A549 (cell line): ENCODE data around the gene PMFBP1. TPM values are rescaled to one million over a fixed set of nuclear protein-coding genes. Genes with fewer than 3 reads are reported as not detected.

Source experiments
- ATAC-seq, 2 experiments: fragments of 200-7000 bp in 1 of 2; fragments of >200 bp in 1 of 2; cut with Nextera tagmentation in 1 of 2; cut with Tn5 transposase in 1 of 2; 3 replicates each; pipeline versions ENCODE4 v1.8.0 to v1.9.1; 2018 to 2020; ENCODE audit warnings: mild to moderate bottlenecking in 1 of 2, moderate library complexity in 1 of 2
- CTCF ChIA-PET: fragments of 300-600 bp; sonication (Branson Sonifier 250); formaldehyde crosslinking; extraction: SDS; loops from one replicate; lab custom pipeline; 2021; ENCODE audit warnings: antibody characterized with exemption, inconsistent platforms; lab: Yijun Ruan, JAX
- POLR2A ChIA-PET: fragments of 350-600 bp; formaldehyde crosslinking; extraction: SDS; loops from one replicate; lab custom pipeline; 2021; ENCODE audit warnings: antibody characterized with exemption, inconsistent platforms; lab: Yijun Ruan, JAX
- DNase-seq, 2 experiments: peaks; one replicate each; pipeline versions ENCODE4 v3.0.0 to v3.0.0-alpha.2; 2011 to 2016; ENCODE audit warnings: low read depth in 1 of 2, low spot score in 1 of 2
- FAIRE-seq: peaks from 2 replicates; lab custom pipeline; 2011; peaks lifted over from hg19 to GRCh38; lab: Jason Lieb, UNC
- H3K27ac ChIP-seq, 2 experiments: fragments of >200 bp; sonication (Bioruptor Twin); formaldehyde crosslinking; 3 replicates each; pipeline ENCODE4 v1.5.1; 2016 to 2017
- H3K4me1 ChIP-seq: fragments of >200 bp; sonication (Bioruptor Twin); formaldehyde crosslinking; 3 replicates; pipeline ENCODE4 v1.6.1; 2016
- H3K4me2 ChIP-seq: fragments of >200 bp; sonication (Bioruptor Twin); formaldehyde crosslinking; 3 replicates; pipeline ENCODE4 v1.6.1; 2016
- H3K4me3 ChIP-seq: fragments of >200 bp; sonication (Bioruptor Twin); formaldehyde crosslinking; 3 replicates; pipeline ENCODE4 v1.5.1; 2016
- H3K9me3 ChIP-seq: fragments of >200 bp; sonication (Bioruptor Twin); formaldehyde crosslinking; 3 replicates; pipeline ENCODE4 v1.6.1; 2016
- CBX2 ChIP-seq: fragments of 200-600 bp; sonication (generic); IDR thresholded peaks from 2 replicates; pipeline ENCODE4 v1.6.1; 2016; ENCODE audit warnings: low read depth, mild to moderate bottlenecking, borderline replicate concordance
- CEBPB ChIP-seq, 2 experiments: fragments of >200 bp in 1 of 2; sonication (Bioruptor Twin) in 1 of 2; formaldehyde crosslinking in 1 of 2; IDR thresholded peaks; 2 replicates each; pipeline ENCODE4 v1.6.1; 2012 to 2016
- CHD4 ChIP-seq: fragments of 200-600 bp; sonication (generic); IDR thresholded peaks from 2 replicates; pipeline ENCODE4 v1.6.1; 2016; ENCODE audit warnings: antibody characterized with exemption, mild to moderate bottlenecking, borderline replicate concordance
- EP300 ChIP-seq, 2 experiments: fragments of >200 bp; sonication (Bioruptor Twin); formaldehyde crosslinking; IDR thresholded peaks; 2 replicates in 1 of 2; 3 replicates in 1 of 2; pipeline ENCODE4 v1.6.1; 2016 to 2017
- FOSB ChIP-seq: fragments of 250-450 bp; sonication (Bioruptor Pico); IDR thresholded peaks from 2 replicates; pipeline ENCODE4 v1.5.0; 2020; ENCODE audit warnings: mild to moderate bottlenecking, moderate library complexity
- FOSL2 ChIP-seq, 2 experiments: fragments of 450-650 bp in 1 of 2; fragments of >200 bp in 1 of 2; sonication (Bioruptor Twin) in 1 of 2; formaldehyde crosslinking; IDR thresholded peaks; 2 replicates each; pipeline versions ENCODE4 v1.5.0 to v1.6.1; 2016 to 2020; ENCODE audit warnings: mild to moderate bottlenecking in 1 of 2, moderate library complexity in 1 of 2
- HOXA7 ChIP-seq: fragments of 250-450 bp; sonication (Bioruptor Pico); IDR thresholded peaks from 2 replicates; pipeline ENCODE4 v1.5.0; 2020; ENCODE audit warnings: mild to moderate bottlenecking, moderate library complexity
- HOXB13 ChIP-seq: fragments of 250-450 bp; sonication (Bioruptor Pico); IDR thresholded peaks from 2 replicates; pipeline ENCODE4 v1.5.0; 2020; ENCODE audit warnings: low read depth, mild to moderate bottlenecking, moderate library complexity
- HOXB5 ChIP-seq: fragments of 250-450 bp; sonication (Bioruptor Pico); IDR thresholded peaks from 2 replicates; pipeline ENCODE4 v1.5.0; 2020; ENCODE audit warnings: mild to moderate bottlenecking, moderate library complexity
- JUN ChIP-seq, 2 experiments: fragments of >200 bp; sonication (Bioruptor Twin); formaldehyde crosslinking; IDR thresholded peaks; 2 replicates in 1 of 2; 3 replicates in 1 of 2; pipeline ENCODE4 v1.6.1; 2016 to 2017
- JUNB ChIP-seq: fragments of >200 bp; sonication (Bioruptor Twin); formaldehyde crosslinking; IDR thresholded peaks from 2 replicates; pipeline ENCODE4 v1.6.1; 2016
- KDM1A ChIP-seq: fragments of 200-600 bp; sonication (generic); IDR thresholded peaks from 2 replicates; pipeline ENCODE4 v1.6.1; 2016; ENCODE audit warnings: low read depth, mild to moderate bottlenecking
- KDM5A ChIP-seq: fragments of 200-600 bp; sonication (generic); IDR thresholded peaks from 2 replicates; pipeline ENCODE4 v1.6.1; 2016; ENCODE audit warnings: antibody characterized with exemption, mild to moderate bottlenecking
- NFE2L2 ChIP-seq: fragments of 150-350 bp; conservative IDR thresholded peaks from 2 replicates; pipeline ENCODE4 v1.6.1; 2014; ENCODE audit warnings: low read length
- NPAS2 ChIP-seq: fragments of 250-450 bp; sonication (Bioruptor Pico); IDR thresholded peaks from 2 replicates; pipeline ENCODE4 v1.8.0; 2022; ENCODE audit warnings: mild to moderate bottlenecking, moderate library complexity, borderline replicate concordance
- PHF8 ChIP-seq: fragments of 200-600 bp; sonication (generic); IDR thresholded peaks from 2 replicates; pipeline ENCODE4 v1.6.1; 2016; ENCODE audit warnings: low read depth, mild to moderate bottlenecking, antibody characterized with exemption, moderate library complexity, borderline replicate concordance
- POLR2A ChIP-seq: IDR thresholded peaks from 2 replicates; pipeline ENCODE4 v1.6.1; 2012; ENCODE audit warnings: mild to moderate bottlenecking, low read length
- POLR2AphosphoS2 ChIP-seq: conservative IDR thresholded peaks from 2 replicates; pipeline ENCODE4 v1.6.1; 2012; ENCODE audit warnings: low read length, improper control_type of control experiment, inconsistent platforms
- RAD21 ChIP-seq, 2 experiments: fragments of >200 bp in 1 of 2; sonication (Bioruptor Twin) in 1 of 2; formaldehyde crosslinking in 1 of 2; IDR thresholded peaks in 1 of 2; conservative IDR thresholded peaks in 1 of 2; 2 replicates in 1 of 2; 3 replicates in 1 of 2; pipeline ENCODE4 v1.6.1; 2012 to 2018; ENCODE audit warnings: inconsistent platforms in 1 of 2
- RARB ChIP-seq: fragments of 250-450 bp; sonication (Bioruptor Pico); IDR thresholded peaks from 2 replicates; pipeline ENCODE4 v1.8.0; 2021; ENCODE audit warnings: mild to moderate bottlenecking, moderate library complexity
- ZSCAN20 ChIP-seq: fragments of 250-450 bp; sonication (Bioruptor Pico); IDR thresholded peaks from 2 replicates; pipeline ENCODE4 v1.8.0; 2022; ENCODE audit warnings: mild to moderate bottlenecking, moderate library complexity
- WGBS: methylation state at CpG from one replicate; pipeline ENCODE4 v1.1.6; 2017; ENCODE audit errors: missing lambda C conversion rate; 5-methylcytosine and 5-hydroxymethylcytosine counted together
- polyA plus RNA-seq, 4 experiments: library from polyadenylated mRNA; depleted of rRNA in 3 of 4; stranded (reverse); fragments of >200 nt; fragmentation: RNase III in 1 of 4; extraction: RNeasy Plus Mini Kit Qiagen cat#74134 plus additional on column Dnase treatment in 1 of 4; gene quantifications; 2 replicates in 3 of 4; 3 replicates in 1 of 4; pipeline ENCODE4 v1.2.3, GENCODE V29; 2011 to 2017
- TF ChIP-seq, protein P1 (sequence below): fragments of >200 bp; sonication (Bioruptor Twin); formaldehyde crosslinking; IDR thresholded peaks from 3 replicates; pipeline ENCODE4 v1.5.1; 2016
- TF ChIP-seq, protein P2 (sequence below): fragments of 200-600 bp; sonication (generic); IDR thresholded peaks from 2 replicates; pipeline ENCODE4 v1.6.1; 2016; ENCODE audit warnings: antibody characterized with exemption, mild to moderate bottlenecking, moderate library complexity
- TF ChIP-seq, protein P3 (sequence below): fragments of 250-450 bp; sonication (Bioruptor Pico); IDR thresholded peaks from 2 replicates; pipeline ENCODE4 v1.5.0; 2020; ENCODE audit warnings: low read depth, mild to moderate bottlenecking, moderate library complexity
- TF ChIP-seq, protein P4 (sequence below): fragments of >200 bp; sonication (Bioruptor Twin); formaldehyde crosslinking; IDR thresholded peaks from 3 replicates; pipeline ENCODE4 v1.6.1; 2016

The PMFBP1 gene
- polyA plus RNA-seq, 2 of the 4 experiments (the other 2 are of a cell fraction): 0.05 to 0.22 TPM

DNA sequence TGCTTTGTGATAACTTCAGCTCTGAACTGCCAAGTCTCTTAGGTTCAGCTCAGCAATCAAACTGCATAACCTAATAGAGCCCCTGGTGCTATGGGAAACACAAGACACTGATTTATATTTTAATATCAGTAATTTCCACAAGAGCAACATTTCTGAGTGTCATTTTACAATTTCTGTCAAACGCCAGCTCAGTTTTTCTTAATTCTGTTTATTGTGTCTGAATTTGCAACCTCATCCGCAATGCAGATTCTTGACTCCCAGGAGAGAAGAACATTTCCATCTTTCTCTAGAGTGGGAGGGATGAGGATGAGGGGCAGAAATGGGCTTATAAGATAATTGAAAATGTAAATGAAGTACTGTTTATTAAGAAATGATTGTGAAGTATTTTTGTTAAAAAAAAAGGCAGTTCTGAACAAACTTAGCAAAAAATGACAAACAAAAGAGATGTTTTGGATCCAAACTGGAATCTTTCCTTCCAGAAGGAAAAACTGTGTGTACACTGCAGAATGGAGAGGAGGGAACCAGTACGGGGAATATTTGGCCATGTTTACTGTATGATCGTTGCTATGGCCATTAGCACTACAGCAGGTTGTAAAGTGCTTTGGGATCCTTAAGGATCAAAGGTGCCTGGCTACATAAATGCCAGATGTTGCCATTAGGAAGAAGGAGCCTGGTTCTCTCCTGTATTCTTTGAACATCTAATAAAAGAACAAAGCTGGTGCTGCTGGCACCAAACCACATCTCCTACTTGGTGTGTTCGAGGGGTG is 7.4 kb upstream of the PMFBP1 start:
- TF ChIP-seq HOXB5 (no peak), HOXB13 (CRISPR knock-in tag) (no peak), RAD21 (conservative IDR thresholded peaks at IDR 0.05 in 1 of 2, IDR thresholded peaks at IDR 0.05 in 1 of 2) (no peak), PHF8 (no peak), FOSL2 (IDR thresholded peaks at IDR 0.05) (no peak), FOSL2 (CRISPR knock-in tag; IDR thresholded peaks at IDR 0.05) (no peak), ZSCAN20 (no peak), KDM5A (no peak), JUN (IDR thresholded peaks at IDR 0.05) (no peak), CBX2 (no peak), EP300 (IDR thresholded peaks at IDR 0.05) (no peak), NPAS2 (CRISPR knock-in tag) (no peak), POLR2A (no peak)
- TF ChIP-seq, protein P1, sequence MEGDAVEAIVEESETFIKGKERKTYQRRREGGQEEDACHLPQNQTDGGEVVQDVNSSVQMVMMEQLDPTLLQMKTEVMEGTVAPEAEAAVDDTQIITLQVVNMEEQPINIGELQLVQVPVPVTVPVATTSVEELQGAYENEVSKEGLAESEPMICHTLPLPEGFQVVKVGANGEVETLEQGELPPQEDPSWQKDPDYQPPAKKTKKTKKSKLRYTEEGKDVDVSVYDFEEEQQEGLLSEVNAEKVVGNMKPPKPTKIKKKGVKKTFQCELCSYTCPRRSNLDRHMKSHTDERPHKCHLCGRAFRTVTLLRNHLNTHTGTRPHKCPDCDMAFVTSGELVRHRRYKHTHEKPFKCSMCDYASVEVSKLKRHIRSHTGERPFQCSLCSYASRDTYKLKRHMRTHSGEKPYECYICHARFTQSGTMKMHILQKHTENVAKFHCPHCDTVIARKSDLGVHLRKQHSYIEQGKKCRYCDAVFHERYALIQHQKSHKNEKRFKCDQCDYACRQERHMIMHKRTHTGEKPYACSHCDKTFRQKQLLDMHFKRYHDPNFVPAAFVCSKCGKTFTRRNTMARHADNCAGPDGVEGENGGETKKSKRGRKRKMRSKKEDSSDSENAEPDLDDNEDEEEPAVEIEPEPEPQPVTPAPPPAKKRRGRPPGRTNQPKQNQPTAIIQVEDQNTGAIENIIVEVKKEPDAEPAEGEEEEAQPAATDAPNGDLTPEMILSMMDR: no peak
- no peak for ATAC-seq
- H3K9me3 ChIP-seq: peaks cover 10% of the 10 kb centered on the region; the same call in 2 of the 3 replicates
- H3K4me1 ChIP-seq: no peaks in the 10 kb centered on the region
- WGBS: 20% methylated on average over 5 of the region's 5 CpGs
- DNase-seq: no peak
- H3K4me3 ChIP-seq: no peak overlapping the region
- ChIA-PET CTCF (interaction anchor here (1.4 kb wide), 1 partner anchor 54 kb away, joined by 3 read pairs; no protein-coding TSS in a partner anchor), POLR2A (no interaction called here)
- no peak for FAIRE-seq
- no peak overlapping the region for H3K27ac ChIP-seq
- H3K4me2 ChIP-seq: no peak overlapping the region

DNA sequence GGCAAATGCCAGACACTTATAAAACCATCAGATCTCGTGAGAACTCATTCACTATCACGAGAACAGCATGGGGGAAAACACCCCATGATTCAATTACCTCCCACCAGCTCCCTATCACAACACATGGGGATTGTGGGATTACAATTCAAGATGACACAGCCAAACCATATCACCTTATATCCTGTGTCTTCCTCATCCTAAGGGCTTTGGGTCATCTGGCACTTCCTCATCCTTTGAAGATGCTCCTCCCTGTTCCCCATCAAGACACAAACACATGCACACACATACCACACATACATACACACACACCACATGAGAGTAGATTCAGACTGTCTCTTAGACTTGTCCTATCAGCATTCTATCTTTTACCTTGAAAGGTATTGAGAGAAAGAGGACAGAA is 2.8 kb upstream of the PMFBP1 start:
- CTCF ChIA-PET: no interaction called here
- no peak overlapping the region for H3K4me2 ChIP-seq
- TF ChIP-seq JUNB (no peak), HOXA7 (CRISPR knock-in tag) (no peak), FOSB (no peak), CEBPB (IDR thresholded peaks at IDR 0.05) (no peak)
- peaks cover 10% of the 10 kb centered on the region; the same call in 2 of the 3 replicates for H3K9me3 ChIP-seq
- DNase-seq (no peak), FAIRE-seq (no peak), ATAC-seq (no peak)
- no peak overlapping the region for H3K4me3 ChIP-seq
- H3K27ac ChIP-seq: no peak overlapping the region
- whole genome bisulfite sequencing: 3% methylated on average over 2 of the region's 2 CpGs
- H3K4me1 ChIP-seq: no peaks in the 10 kb centered on the region
- POLR2A ChIA-PET: no interaction called here

DNA sequence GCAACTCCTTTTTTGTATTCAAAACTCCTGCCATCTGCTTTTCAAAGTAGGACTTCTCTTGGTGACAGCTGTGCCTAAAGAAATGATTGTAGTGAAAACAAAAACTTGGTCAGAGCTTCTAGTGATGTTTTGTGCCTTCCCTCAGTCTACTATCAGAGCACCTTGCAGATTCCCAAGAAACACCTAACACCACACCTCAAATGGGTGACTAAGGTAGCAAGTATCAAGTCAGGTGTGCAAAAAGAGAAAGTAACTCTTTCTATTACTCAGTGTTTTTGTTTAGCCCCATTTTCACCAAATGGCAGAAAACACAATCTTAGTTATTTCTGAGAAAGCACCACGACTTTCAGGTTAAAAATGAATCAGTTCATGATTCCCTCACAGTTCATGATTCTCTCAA is 2.0 kb upstream of the PMFBP1 start:
- ChIA-PET CTCF (interaction anchor here (0.5 kb wide), 1 partner anchor 1633 kb away, joined by 3 read pairs; no protein-coding TSS in a partner anchor), POLR2A (no interaction called here)
- Histone ChIP-seq H3K4me3 (no peak overlapping the region), H3K4me1 (no peaks in the 10 kb centered on the region), H3K4me2 (no peak overlapping the region), H3K27ac (no peak overlapping the region), H3K9me3 (peaks cover 10% of the 10 kb centered on the region; the same call in 2 of the 3 replicates)
- 4% methylated on average over 1 of the region's 1 CpG for WGBS
- ATAC-seq (no peak), FAIRE-seq (no peak), DNase-seq (no peak)
- TF ChIP-seq POLR2AphosphoS2 (no peak), NPAS2 (CRISPR knock-in tag) (no peak), RARB (CRISPR knock-in tag) (no peak), HOXA7 (CRISPR knock-in tag) (no peak), CHD4 (no peak), HOXB13 (CRISPR knock-in tag) (no peak), NFE2L2 (no peak), KDM1A (no peak)
- TF ChIP-seq, protein P2, sequence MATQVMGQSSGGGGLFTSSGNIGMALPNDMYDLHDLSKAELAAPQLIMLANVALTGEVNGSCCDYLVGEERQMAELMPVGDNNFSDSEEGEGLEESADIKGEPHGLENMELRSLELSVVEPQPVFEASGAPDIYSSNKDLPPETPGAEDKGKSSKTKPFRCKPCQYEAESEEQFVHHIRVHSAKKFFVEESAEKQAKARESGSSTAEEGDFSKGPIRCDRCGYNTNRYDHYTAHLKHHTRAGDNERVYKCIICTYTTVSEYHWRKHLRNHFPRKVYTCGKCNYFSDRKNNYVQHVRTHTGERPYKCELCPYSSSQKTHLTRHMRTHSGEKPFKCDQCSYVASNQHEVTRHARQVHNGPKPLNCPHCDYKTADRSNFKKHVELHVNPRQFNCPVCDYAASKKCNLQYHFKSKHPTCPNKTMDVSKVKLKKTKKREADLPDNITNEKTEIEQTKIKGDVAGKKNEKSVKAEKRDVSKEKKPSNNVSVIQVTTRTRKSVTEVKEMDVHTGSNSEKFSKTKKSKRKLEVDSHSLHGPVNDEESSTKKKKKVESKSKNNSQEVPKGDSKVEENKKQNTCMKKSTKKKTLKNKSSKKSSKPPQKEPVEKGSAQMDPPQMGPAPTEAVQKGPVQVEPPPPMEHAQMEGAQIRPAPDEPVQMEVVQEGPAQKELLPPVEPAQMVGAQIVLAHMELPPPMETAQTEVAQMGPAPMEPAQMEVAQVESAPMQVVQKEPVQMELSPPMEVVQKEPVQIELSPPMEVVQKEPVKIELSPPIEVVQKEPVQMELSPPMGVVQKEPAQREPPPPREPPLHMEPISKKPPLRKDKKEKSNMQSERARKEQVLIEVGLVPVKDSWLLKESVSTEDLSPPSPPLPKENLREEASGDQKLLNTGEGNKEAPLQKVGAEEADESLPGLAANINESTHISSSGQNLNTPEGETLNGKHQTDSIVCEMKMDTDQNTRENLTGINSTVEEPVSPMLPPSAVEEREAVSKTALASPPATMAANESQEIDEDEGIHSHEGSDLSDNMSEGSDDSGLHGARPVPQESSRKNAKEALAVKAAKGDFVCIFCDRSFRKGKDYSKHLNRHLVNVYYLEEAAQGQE: no peak
- TF ChIP-seq, protein P3, sequence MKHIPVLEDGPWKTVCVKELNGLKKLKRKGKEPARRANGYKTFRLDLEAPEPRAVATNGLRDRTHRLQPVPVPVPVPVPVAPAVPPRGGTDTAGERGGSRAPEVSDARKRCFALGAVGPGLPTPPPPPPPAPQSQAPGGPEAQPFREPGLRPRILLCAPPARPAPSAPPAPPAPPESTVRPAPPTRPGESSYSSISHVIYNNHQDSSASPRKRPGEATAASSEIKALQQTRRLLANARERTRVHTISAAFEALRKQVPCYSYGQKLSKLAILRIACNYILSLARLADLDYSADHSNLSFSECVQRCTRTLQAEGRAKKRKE: no peak
- TF ChIP-seq, protein P4, sequence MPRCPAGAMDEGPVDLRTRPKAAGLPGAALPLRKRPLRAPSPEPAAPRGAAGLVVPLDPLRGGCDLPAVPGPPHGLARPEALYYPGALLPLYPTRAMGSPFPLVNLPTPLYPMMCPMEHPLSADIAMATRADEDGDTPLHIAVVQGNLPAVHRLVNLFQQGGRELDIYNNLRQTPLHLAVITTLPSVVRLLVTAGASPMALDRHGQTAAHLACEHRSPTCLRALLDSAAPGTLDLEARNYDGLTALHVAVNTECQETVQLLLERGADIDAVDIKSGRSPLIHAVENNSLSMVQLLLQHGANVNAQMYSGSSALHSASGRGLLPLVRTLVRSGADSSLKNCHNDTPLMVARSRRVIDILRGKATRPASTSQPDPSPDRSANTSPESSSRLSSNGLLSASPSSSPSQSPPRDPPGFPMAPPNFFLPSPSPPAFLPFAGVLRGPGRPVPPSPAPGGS: no peak
